Panc1 (cell line): Measurements from ENCODE around the gene ALDH1A1. TPM values are rescaled to one million over a fixed set of nuclear protein-coding genes. Genes with fewer than 3 reads are reported as not detected.

ENCODE experiments used
- ATAC-seq: fragments of 200-7000 bp; cut with Tn5 transposase; 2 replicates; pipeline ENCODE4 v1.9.1; 2020; ENCODE audit warnings: mild to moderate bottlenecking, moderate library complexity
- BruUV-seq: library from RNA; stranded (reverse); fragments of 400-500 nt; replicated peaks from 2 replicates; lab custom pipeline; 2021; lab: Mats Ljungman, UMichigan
- CTCF ChIA-PET: fragments of 300-600 bp; sonication (Branson Sonifier 250); formaldehyde crosslinking; loops from one replicate; lab custom pipeline; 2022; ENCODE audit warnings: antibody characterized with exemption; lab: Charles Lee
- POLR2A ChIA-PET: fragments of 300-600 bp; sonication (Branson Sonifier 250); formaldehyde crosslinking; loops from one replicate; lab custom pipeline; 2022; ENCODE audit warnings: antibody characterized with exemption; lab: Charles Lee
- DNase-seq: peaks from one replicate; pipeline ENCODE4 v3.0.0-alpha.2; 2010; ENCODE audit warnings: low read depth, low spot score
- H3K27ac ChIP-seq: 2 replicates; pipeline ENCODE4 v1.5.1; 2011; ENCODE audit warnings: mild to moderate bottlenecking, low read length, inconsistent platforms
- H3K27me3 ChIP-seq: fragments of 200-500 bp; sonication (Bioruptor generic); 2 replicates; pipeline ENCODE4 v1.6.0; 2014; ENCODE audit warnings: low read length, inconsistent platforms; ENCODE audit not compliant: control insufficient read depth, insufficient read depth
- H3K36me3 ChIP-seq: fragments of 200-500 bp; sonication (Bioruptor generic); 2 replicates; pipeline ENCODE4 v1.5.1; 2014; ENCODE audit warnings: inconsistent platforms, mild to moderate bottlenecking, low read length, moderate library complexity; ENCODE audit not compliant: control insufficient read depth, insufficient read depth
- H3K4me1 ChIP-seq: 2 replicates; pipeline ENCODE4 v1.5.1; 2011; ENCODE audit warnings: inconsistent platforms, mild to moderate bottlenecking, low read length, moderate library complexity; ENCODE audit not compliant: control insufficient read depth, insufficient read depth
- H3K4me3 ChIP-seq, 2 experiments: 2 replicates each; pipeline ENCODE4 v1.5.1; 2011 to 2012; ENCODE audit warnings: low read depth in 2 of 2, low read length in 2 of 2, mild to moderate bottlenecking in 2 of 2, inconsistent platforms in 1 of 2, moderate library complexity in 1 of 2
- H3K9me3 ChIP-seq: fragments of 200-500 bp; sonication (Bioruptor generic); 2 replicates; pipeline ENCODE4 v1.5.1; 2014; ENCODE audit warnings: low read depth, mild to moderate bottlenecking, inconsistent platforms, low read length, moderate library complexity; ENCODE audit not compliant: control insufficient read depth, insufficient read depth
- POLR2AphosphoS5 ChIP-seq: IDR thresholded peaks from 2 replicates; pipeline ENCODE4 v1.6.1; 2012; ENCODE audit warnings: mild to moderate bottlenecking, low read depth, low read length, moderate library complexity
- REST ChIP-seq, 2 experiments: IDR thresholded peaks; 2 replicates each; pipeline ENCODE4 v1.6.1; 2011 to 2012; ENCODE audit warnings: low read depth in 2 of 2, control low read depth in 1 of 2, low read length in 1 of 2, mild to moderate bottlenecking in 1 of 2, moderate library complexity in 1 of 2; ENCODE audit not compliant: insufficient read depth in 1 of 2
- SIN3A ChIP-seq: IDR thresholded peaks from 2 replicates; pipeline ENCODE4 v1.6.1; 2012; ENCODE audit warnings: low read depth, mild to moderate bottlenecking, low read length, moderate library complexity, borderline replicate concordance; ENCODE audit not compliant: insufficient read depth
- TCF7L2 ChIP-seq: IDR thresholded peaks from 2 replicates; pipeline ENCODE4 v1.6.1; 2011; ENCODE audit warnings: mild to moderate bottlenecking, low read depth, low read length, inconsistent platforms
- in situ Hi-C: cut with HindIII; loops from 2 replicates; pipeline ENCODE4 v1.10.0; 2016; ENCODE audit warnings: low sequenced_read_pairs, low pct_unique_long_range_greater_than_20kb
- intact Hi-C: fragments of 100-400 bp; cut with micrococcal nuclease; formaldehyde crosslinking; loops from one replicate; pipeline ENCODE4 v1.10.0; 2022; ENCODE audit not compliant: unreplicated experiment
- total RNA-seq: library from RNA; stranded (reverse); gene quantifications from one replicate; pipeline ENCODE4 v1.2.1, GENCODE V29; 2021; ENCODE audit not compliant: unreplicated experiment
- TF ChIP-seq, protein P1 (sequence below): fragments of 450-650 bp; IDR thresholded peaks from 2 replicates; pipeline ENCODE4 v1.5.1; 2017; ENCODE audit warnings: mild to moderate bottlenecking

Gene ALDH1A1
- total RNA-seq, 1 experiment from 2014 or later = 0.54 TPM

DNA sequence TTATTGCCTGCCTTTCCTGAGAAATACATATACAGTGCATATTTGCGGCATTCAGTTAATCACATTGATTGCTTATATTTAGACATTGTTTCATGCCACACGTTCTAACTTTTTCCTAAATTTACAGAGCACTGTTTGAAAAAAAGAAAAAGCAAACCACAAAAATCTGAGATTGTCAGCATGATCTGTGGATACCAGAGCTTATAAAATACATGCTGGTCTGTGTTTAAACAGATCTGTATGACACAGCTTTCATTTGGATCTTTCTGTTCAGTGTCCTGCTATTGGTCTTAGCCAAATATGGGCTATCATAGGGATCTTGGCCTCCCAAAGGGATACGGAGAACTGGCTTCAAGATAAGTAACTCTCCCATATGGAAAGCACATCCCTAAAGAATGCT is 20.2 kb downstream of the ALDH1A1 start:
- intact Hi-C loops = no loop called here
- Histone ChIP-seq H3K4me1 (no peaks in the 10 kb centered on the region), H3K27ac (no peak overlapping the region), H3K9me3 (no peaks in the 10 kb centered on the region), H3K4me3 (no peak overlapping the region), H3K27me3 (no peaks in the 10 kb centered on the region), H3K36me3 (no peaks in the 10 kb centered on the region)
- CTCF ChIA-PET = no interaction called here
- no TSS peak for BruUV-seq
- POLR2A ChIA-PET = no interaction called here
- no peak for DNase-seq
- in situ Hi-C loops = no loop called here
- no peak for ATAC-seq
- TF ChIP-seq POLR2AphosphoS5 = no peak
- no peak for TF ChIP-seq SIN3A
- TF ChIP-seq REST (IDR thresholded peaks at IDR 0.05; ENCODE audit: insufficient read depth in 1 of 2, low read depth in 2 of 2, low read length in 1 of 2) = no peak
- no peak for TF ChIP-seq TCF7L2
- TF ChIP-seq, protein P1, sequence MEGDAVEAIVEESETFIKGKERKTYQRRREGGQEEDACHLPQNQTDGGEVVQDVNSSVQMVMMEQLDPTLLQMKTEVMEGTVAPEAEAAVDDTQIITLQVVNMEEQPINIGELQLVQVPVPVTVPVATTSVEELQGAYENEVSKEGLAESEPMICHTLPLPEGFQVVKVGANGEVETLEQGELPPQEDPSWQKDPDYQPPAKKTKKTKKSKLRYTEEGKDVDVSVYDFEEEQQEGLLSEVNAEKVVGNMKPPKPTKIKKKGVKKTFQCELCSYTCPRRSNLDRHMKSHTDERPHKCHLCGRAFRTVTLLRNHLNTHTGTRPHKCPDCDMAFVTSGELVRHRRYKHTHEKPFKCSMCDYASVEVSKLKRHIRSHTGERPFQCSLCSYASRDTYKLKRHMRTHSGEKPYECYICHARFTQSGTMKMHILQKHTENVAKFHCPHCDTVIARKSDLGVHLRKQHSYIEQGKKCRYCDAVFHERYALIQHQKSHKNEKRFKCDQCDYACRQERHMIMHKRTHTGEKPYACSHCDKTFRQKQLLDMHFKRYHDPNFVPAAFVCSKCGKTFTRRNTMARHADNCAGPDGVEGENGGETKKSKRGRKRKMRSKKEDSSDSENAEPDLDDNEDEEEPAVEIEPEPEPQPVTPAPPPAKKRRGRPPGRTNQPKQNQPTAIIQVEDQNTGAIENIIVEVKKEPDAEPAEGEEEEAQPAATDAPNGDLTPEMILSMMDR = no peak

DNA sequence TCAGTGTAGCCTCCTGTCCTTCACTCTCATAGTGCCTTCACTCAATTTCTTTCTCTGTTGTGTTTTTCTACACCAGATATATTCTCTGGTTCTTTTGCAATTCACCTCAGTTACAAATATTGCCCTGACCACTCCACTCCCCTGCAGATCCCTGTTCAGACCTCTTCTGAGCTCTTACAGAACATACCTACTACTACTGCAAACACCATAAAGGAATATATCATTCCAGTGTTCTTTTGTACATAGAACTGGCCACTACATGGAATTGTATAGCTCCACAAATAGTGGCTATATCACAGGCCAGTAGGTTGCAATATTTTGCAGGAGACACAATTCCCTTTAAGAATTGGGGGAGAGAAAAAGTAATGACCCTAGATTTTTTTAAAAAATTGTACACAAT is 21.0 kb downstream of the ALDH1A1 start:
- BruUV-seq = no TSS peak
- in situ Hi-C loops (no loop called here), intact Hi-C loops (no loop called here)
- ChIA-PET CTCF (no interaction called here), POLR2A (no interaction called here)
- TF ChIP-seq, protein P1 = no peak
- no peak for TF ChIP-seq TCF7L2
- no peak for TF ChIP-seq SIN3A
- no peak for TF ChIP-seq POLR2AphosphoS5
- no peak for TF ChIP-seq REST (IDR thresholded peaks at IDR 0.05; ENCODE audit: insufficient read depth in 1 of 2, low read depth in 2 of 2, low read length in 1 of 2)
- no peak for DNase-seq
- Histone ChIP-seq H3K4me3 (no peak overlapping the region), H3K36me3 (no peaks in the 10 kb centered on the region), H3K27me3 (no peaks in the 10 kb centered on the region), H3K9me3 (no peaks in the 10 kb centered on the region), H3K27ac (no peak overlapping the region), H3K4me1 (no peaks in the 10 kb centered on the region)
- ATAC-seq = no peak
